T-cell (primary cell): ENCODE results near the gene MAPK14. TPM values are rescaled to one million over a fixed set of nuclear protein-coding genes. Genes with fewer than 3 reads are reported as not detected.

Source experiments
- ATAC-seq, 4 experiments: fragments of 200-7000 bp in 3 of 4; fragments of 150-1000 bp in 1 of 4; cut with Tn5 transposase; replicated peaks in 1 of 4; 1 replicate in 3 of 4; 2 replicates in 1 of 4; pipeline ENCODE4 v1.10.0; 2021; ENCODE audit warnings: moderate library complexity in 3 of 4, mild to moderate bottlenecking in 2 of 4, moderate number of reproducible peaks in 1 of 4
- CTCF ChIA-PET, 2 donors: fragments of 300-600 bp; sonication (Branson Sonifier 250); formaldehyde crosslinking; loops; one replicate each; lab custom pipeline; 2022; ENCODE audit warnings: antibody characterized with exemption in 2 of 2; lab: Charles Lee
- POLR2A ChIA-PET, 2 donors: fragments of 300-600 bp; sonication (Branson Sonifier 250); formaldehyde crosslinking; loops; one replicate each; lab custom pipeline; 2022; ENCODE audit warnings: antibody characterized with exemption in 2 of 2; lab: Charles Lee
- DNase-seq, 35 experiments: peaks; one replicate each; pipeline versions ENCODE4 v3.0.0 to v3.0.0-alpha.2; 2013 to 2023
- H3K27ac ChIP-seq: one replicate; pipeline ENCODE4 v1.5.1; 2013; ENCODE audit warnings: low read length
- H3K27me3 ChIP-seq, 2 experiments: replicated peaks in 1 of 2; 1 replicate in 1 of 2; 2 replicates in 1 of 2; pipeline versions ENCODE4 v1.6.1 to v1.7.0; 2013; ENCODE audit warnings: low read length in 1 of 2, mixed read lengths in 1 of 2; ENCODE audit not compliant: control insufficient read depth in 2 of 2, insufficient read depth in 2 of 2; ENCODE audit errors: extremely low read depth in 1 of 2
- H3K36me3 ChIP-seq, 2 donors: 1 replicate in 1 of 2; 2 replicates in 1 of 2; pipeline versions ENCODE4 v1.6.1 to v1.7.0; 2013; ENCODE audit warnings: low read length in 1 of 2; ENCODE audit not compliant: control insufficient read depth in 2 of 2, insufficient read depth in 1 of 2; ENCODE audit errors: extremely low read depth in 1 of 2
- H3K4me1 ChIP-seq, 2 experiments: 1 replicate in 1 of 2; 2 replicates in 1 of 2; pipeline versions ENCODE4 v1.6.1 to v1.7.0; 2013; ENCODE audit warnings: low read length in 2 of 2, mixed read lengths in 1 of 2; ENCODE audit not compliant: insufficient read depth in 2 of 2, control insufficient read depth in 1 of 2; ENCODE audit errors: extremely low read depth in 1 of 2
- H3K4me3 ChIP-seq, 2 donors: 1 replicate in 1 of 2; 2 replicates in 1 of 2; pipeline versions ENCODE4 v1.5.1 to v1.7.0; 2013; ENCODE audit warnings: mild to moderate bottlenecking in 2 of 2, low read length in 1 of 2, moderate library complexity in 1 of 2; ENCODE audit not compliant: control insufficient read depth in 1 of 2; ENCODE audit errors: extremely low read depth in 1 of 2
- H3K9me3 ChIP-seq: 2 replicates; pipeline ENCODE4 v1.7.0; 2013
- H3K27ac Mint-ChIP-seq, 2 donors: one replicate each; pipeline ENCODE4 v1.8.0; 2020 to 2021; ENCODE audit warnings: mild to moderate bottlenecking in 2 of 2, mixed read lengths in 2 of 2
- H3K27me3 Mint-ChIP-seq, 2 donors: one replicate each; pipeline ENCODE4 v1.8.0; 2021 to 2022; ENCODE audit warnings: mixed read lengths in 2 of 2
- H3K36me3 Mint-ChIP-seq: one replicate; pipeline ENCODE4 v1.8.0; 2021; ENCODE audit warnings: mixed read lengths
- H3K4me1 Mint-ChIP-seq, 3 donors: one replicate each; pipeline ENCODE4 v1.8.0; 2020 to 2022; ENCODE audit warnings: mixed read lengths in 3 of 3, mild to moderate bottlenecking in 1 of 3
- H3K4me3 Mint-ChIP-seq, 3 donors: one replicate each; pipeline ENCODE4 v1.8.0; 2020 to 2022; ENCODE audit warnings: mild to moderate bottlenecking in 3 of 3, mixed read lengths in 3 of 3, moderate library complexity in 3 of 3
- H3K9me3 Mint-ChIP-seq, 3 donors: one replicate each; pipeline ENCODE4 v1.8.0; 2020 to 2022; ENCODE audit warnings: mixed read lengths in 3 of 3
- WGBS: methylation state at CpG from one replicate; pipeline ENCODE4 v1.1.5; 2013; ENCODE audit warnings: missing lambda C conversion rate; ENCODE audit not compliant: insufficient coverage; 5-methylcytosine and 5-hydroxymethylcytosine counted together
- total RNA-seq, 35 experiments: library from RNA in 6 of 35; stranded (reverse) in 6 of 35; fragments of 120-200 nt in 1 of 35; gene quantifications; one replicate each; pipeline versions ENCODE4 v1.2.1 to v1.2.4 and lab custom pipeline; 2013 to 2026

MAPK14 gene
- total RNA-seq, 5 donors from 2014 or later (not counting 1 experiment from before 2014, with no cell fraction given), result 49.3 to 64.5 (median 60.3) TPM

- H3K4me1 Mint-ChIP-seq, result no peaks in the 10 kb centered on the region
- peaks cover 35% of the 10 kb centered on the region for H3K36me3 Mint-ChIP-seq
- ChIA-PET POLR2A (interaction anchor here in 1 of 2 donors (1.0 kb wide), 1 partner anchor 22 kb away, joined by 3 read pairs; no protein-coding TSS in a partner anchor), CTCF (no interaction called here)
- Histone ChIP-seq H3K9me3 (no peaks in the 10 kb centered on the region), H3K27me3 (no peaks in the 10 kb centered on the region), H3K36me3 (no peaks in the 10 kb centered on the region), H3K4me3 (no peak overlapping the region), H3K4me1 (no peaks in the 10 kb centered on the region), H3K27ac (no peak overlapping the region)
- no peak for ATAC-seq
- no peaks in the 10 kb centered on the region for H3K27me3 Mint-ChIP-seq
- H3K4me3 Mint-ChIP-seq, result no peak overlapping the region
- no CpG with 5 or more reads among the region's 4 CpGs for WGBS
- H3K9me3 Mint-ChIP-seq, result peaks cover 8 to 14% (median 9%) of the 10 kb centered on the region in 3 donors
- H3K27ac Mint-ChIP-seq, result no peak overlapping the region
- DNase-seq, result no peak
Measured at GRCh38 chr6:36160147-36160760, 132.6 kb downstream of the MAPK14 start.

Other genes starting within 250 kb of the MAPK14 start
- not detected for gene CLPSL1, start 246.8 kb upstream of the MAPK14 start, total RNA-seq
- gene CLPS, start 230.5 kb upstream of the MAPK14 start, total RNA-seq, result 1 to 10 TPM in 3 of 5 donors, not detected in 2; 5.9 to 8.2 (median 6.2) TPM
- gene LHFPL5, start 222.5 kb upstream of the MAPK14 start, total RNA-seq, result not detected
- 10 to 100 TPM; 37.2 to 45.8 (median 40.9) TPM for gene SRPK1, start 106.7 kb upstream of the MAPK14 start, total RNA-seq
- not detected for gene SLC26A8, start 3.2 kb upstream of the MAPK14 start, total RNA-seq
- 10 to 100 TPM; 38.2 to 45.6 (median 44.1) TPM for gene MAPK13, start 102.7 kb downstream of the MAPK14 start, total RNA-seq
- 10 to 100 TPM; 33.9 to 38.5 (median 35.7) TPM for gene BRPF3, start 168.9 kb downstream of the MAPK14 start, total RNA-seq
- under 1 TPM in 2 of 5 donors, not detected in 3; 0.20 to 0.22 TPM for gene PNPLA1, start 242.3 kb downstream of the MAPK14 start, total RNA-seq